BJ (cell line): ENCODE results near the gene DMPK. TPM values are rescaled to one million over a fixed set of nuclear protein-coding genes. Genes with fewer than 3 reads are reported as not detected.

ENCODE experiments used
- CTCF ChIA-PET: fragments of 350-600 bp; formaldehyde crosslinking; extraction: SDS; loops from one replicate; lab custom pipeline; 2021; ENCODE audit warnings: antibody characterized with exemption, inconsistent platforms; lab: Yijun Ruan, JAX
- POLR2A ChIA-PET: fragments of 300-600 bp; sonication (Branson Sonifier 250); formaldehyde crosslinking; extraction: SDS; loops from one replicate; lab custom pipeline; 2021; ENCODE audit warnings: antibody characterized with exemption; lab: Charles Lee
- DNase-seq: peaks from one replicate; pipeline ENCODE4 v3.0.0-alpha.2; 2011; ENCODE audit warnings: low read depth
- H3K27me3 ChIP-seq: 2 replicates; pipeline ENCODE4 v1.6.0; 2011; ENCODE audit warnings: low read length; ENCODE audit not compliant: control insufficient read depth, insufficient read depth
- H3K36me3 ChIP-seq: 2 replicates; pipeline ENCODE4 v1.5.1; 2011; ENCODE audit warnings: low read length; ENCODE audit not compliant: control insufficient read depth, insufficient read depth
- H3K4me3 ChIP-seq: 2 replicates; pipeline ENCODE4 v1.5.1; 2011; ENCODE audit warnings: low read depth, mild to moderate bottlenecking, control low read depth, low read length
- CTCF ChIP-seq: IDR thresholded peaks from 2 replicates; pipeline ENCODE4 v1.5.1; 2011; ENCODE audit warnings: low read depth, mild to moderate bottlenecking, control low read depth, inconsistent platforms, low read length, moderate library complexity; ENCODE audit not compliant: insufficient read depth
- polyA plus RNA-seq: library from polyadenylated mRNA; depleted of rRNA; stranded (reverse); fragments of >200 nt; gene quantifications from 2 replicates; pipeline ENCODE4 v1.2.3, GENCODE V29; 2011

The DMPK gene
- polyA plus RNA-seq, 1 experiment = 131 TPM

- DNase-seq = no peak
- Histone ChIP-seq H3K27me3 (no peaks in the 10 kb centered on the region), H3K36me3 (peaks cover 54% of the 10 kb centered on the region), H3K4me3 (no peak overlapping the region)
- POLR2A ChIA-PET = no interaction called here
- CTCF ChIA-PET = interaction anchor here (1.3 to 4.5 kb wide), 2 partner anchors 10 to 23 kb away, joined by 4 to 46 read pairs; no protein-coding TSS in a partner anchor
- TF ChIP-seq CTCF = no peak
Observed at GRCh38 chr19:45826934-45827333, 44.6 kb upstream of the DMPK start.

DNA sequence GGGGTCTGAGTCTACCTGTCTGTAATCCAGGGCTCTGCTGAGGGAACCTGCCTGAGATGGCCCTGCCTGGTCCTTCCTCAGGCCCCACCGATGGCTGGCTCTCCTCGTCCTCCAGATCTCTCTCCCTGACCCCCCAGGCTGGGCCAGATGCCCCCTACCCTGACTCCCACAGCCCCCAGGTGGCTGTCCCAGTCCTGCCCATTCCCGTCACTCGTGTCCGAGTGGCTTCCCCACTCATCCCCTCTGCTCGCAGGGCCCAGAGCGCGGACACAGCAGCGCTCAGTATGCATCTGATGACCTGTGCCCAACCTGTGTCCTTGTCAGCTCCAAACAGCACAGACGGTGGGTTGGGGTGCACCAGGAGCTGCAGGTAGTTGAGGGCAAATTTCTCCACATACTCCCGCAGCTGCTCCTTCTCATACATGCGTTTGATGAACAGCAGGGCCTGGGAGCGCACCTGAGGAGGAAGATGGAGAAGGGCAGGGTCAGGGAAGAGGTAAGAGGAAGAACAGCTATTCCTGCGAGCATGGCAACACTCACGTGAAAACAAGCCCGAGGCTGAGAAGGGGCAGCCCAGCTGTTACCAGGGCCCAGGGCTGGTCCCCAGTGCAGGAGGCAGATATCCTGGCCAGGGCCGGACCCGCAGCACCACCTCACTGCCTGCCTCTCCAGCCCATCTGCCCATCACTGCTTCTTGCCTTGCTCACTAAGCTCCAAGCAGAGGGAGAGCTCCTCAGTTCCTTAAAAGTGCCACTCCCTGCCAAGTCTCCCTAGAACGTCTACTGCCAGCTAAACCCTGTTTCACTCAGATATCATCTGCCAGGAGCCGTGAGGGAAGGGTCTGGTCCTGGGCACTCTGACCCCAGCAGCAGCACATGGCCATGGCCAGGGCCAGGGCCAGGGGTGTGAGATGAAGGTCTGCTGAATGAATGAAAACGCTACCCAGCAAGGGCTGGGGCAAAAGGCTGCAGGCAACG, 43.9 kb upstream of the DMPK start:
- ChIA-PET CTCF (interaction anchor here (1.0 to 4.5 kb wide), 3 partner anchors 9 to 34 kb away, joined by 3 to 46 read pairs (median 4); no protein-coding TSS in a partner anchor), POLR2A (no interaction called here)
- Histone ChIP-seq H3K27me3 (no peaks in the 10 kb centered on the region), H3K36me3 (peaks cover 53% of the 10 kb centered on the region), H3K4me3 (no peak overlapping the region)
- TF ChIP-seq CTCF = no peak
- DNase-seq = no peak

GRCh38 chr19:45825263-45825605, 42.9 kb upstream of the DMPK start:
- ChIA-PET POLR2A (no interaction called here), CTCF (interaction anchor here (0.8 to 4.5 kb wide), 4 partner anchors 8 to 35 kb away, joined by 3 to 46 read pairs (median 6); no protein-coding TSS in a partner anchor)
- no peak for TF ChIP-seq CTCF
- H3K27me3 ChIP-seq = no peaks in the 10 kb centered on the region
- H3K4me3 ChIP-seq = no peak overlapping the region
- no peak for DNase-seq
- peaks cover 50% of the 10 kb centered on the region for H3K36me3 ChIP-seq

GRCh38 chr19:45824531-45825262, 42.4 kb upstream of the DMPK start:
- CTCF ChIA-PET = interaction anchor here (0.8 to 4.5 kb wide), 5 partner anchors 7 to 36 kb away, joined by 3 to 46 read pairs (median 4); no protein-coding TSS in a partner anchor
- Histone ChIP-seq H3K36me3 (peaks cover 48% of the 10 kb centered on the region), H3K27me3 (no peaks in the 10 kb centered on the region), H3K4me3 (no peak overlapping the region)
- TF ChIP-seq CTCF = no peak
- no peak for DNase-seq
- POLR2A ChIA-PET = no interaction called here
